GM19351 (cell line): ENCODE results near the gene SUN3.

Experiments
- ATAC-seq: cut with Tn5 transposase; IDR thresholded peaks from one replicate; pipeline ENCODE4 v1.9.1; 2021; ENCODE audit warnings: mild to moderate bottlenecking, moderate library complexity; ENCODE audit not compliant: unreplicated experiment

SUN3 gene

DNA sequence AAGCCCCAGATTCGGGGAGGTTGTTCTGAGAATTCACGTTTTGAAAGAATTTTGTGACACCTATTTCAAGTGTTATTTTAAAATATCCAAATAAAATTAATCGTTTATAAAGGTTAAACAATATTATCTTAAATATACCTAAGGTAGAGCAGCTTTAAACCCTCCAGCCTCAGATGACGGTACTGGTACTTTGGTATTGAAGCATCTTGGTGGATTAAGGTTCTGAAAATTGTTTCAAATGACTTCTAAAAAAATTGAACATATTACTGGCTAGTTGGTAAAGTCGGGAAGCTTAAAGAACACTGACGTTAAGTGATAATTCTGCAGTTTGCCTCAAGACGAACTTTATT lies 49.1 kb downstream of the SUN3 start:
- no peak for ATAC-seq

DNA sequence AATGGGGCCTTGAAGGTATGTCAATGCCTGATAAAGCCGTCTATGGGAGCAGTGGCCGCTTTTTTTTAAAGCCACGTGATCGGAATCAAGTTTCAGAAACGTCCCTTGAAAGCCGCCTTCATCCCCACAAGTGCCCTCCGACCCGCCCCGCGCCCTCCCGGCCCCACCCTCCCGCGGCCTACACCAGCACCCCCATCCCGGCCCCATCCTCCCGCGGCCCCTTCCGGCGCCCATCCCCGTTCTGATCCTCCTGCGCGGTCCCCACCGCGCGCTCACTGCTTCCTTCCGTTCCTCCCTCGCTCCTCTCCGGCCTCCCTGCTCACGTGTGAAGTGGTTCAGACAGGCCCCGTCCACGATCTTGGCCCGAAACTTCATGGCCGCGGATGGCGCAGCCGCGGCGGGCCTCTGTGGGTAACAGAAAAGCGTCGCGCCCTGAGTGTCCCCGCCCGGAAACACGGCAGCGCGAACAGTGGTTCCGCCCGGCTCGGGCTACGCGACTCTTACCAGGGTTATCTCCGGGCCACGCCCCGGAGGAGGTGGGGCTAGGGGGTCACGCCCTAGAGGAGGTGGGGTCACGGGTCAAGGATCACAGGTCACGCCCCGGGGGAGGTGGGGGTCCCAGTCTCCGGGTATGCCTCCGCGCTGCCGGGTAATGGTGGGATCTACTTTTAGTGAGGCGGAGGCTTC lies 49.6 kb downstream of the SUN3 start, which contains the start of gene HUS1:
Gene HUS1 (minus strand): TSS at position 471 of the 687 bp plus-strand sequence. CDS start 96 bp downstream, at position 375.
- ATAC-seq, result peak; percentile 98

DNA sequence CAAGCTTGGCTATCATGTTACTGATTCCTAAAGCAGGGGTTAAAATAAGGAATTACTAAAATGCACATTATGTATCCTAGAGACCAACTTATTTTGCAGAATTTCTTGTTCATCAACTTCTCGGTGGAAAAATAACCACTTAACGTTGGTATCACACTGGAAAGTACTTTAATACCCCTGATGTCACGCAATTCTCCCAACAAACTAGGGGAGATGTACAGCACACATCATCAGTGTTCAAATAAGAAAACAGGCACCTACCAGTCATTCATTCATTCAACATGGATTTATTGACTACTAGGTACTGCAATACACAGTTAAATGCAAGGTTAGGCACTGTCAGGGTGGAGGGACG lies 50.1 kb downstream of the SUN3 start:
- no peak for ATAC-seq

DNA sequence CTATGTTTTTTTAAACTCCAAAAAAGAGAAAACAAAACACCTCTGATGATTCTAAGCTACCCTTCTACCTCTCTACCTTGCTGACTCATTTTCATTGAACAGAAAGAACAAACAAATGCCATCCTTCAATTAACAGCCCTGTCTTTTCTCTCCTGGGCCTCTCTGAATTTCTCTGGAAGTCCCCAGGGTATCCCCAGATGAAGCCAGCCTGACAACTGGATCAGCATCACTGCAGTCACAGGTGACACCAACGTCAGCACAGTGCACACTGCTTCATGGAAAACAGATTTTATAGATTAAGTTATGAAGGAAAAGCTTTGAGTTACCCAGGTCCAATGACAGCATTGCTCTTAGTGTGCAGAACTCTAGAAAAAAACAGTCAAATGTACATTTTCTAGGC lies 55.2 kb downstream of the SUN3 start:
- ATAC-seq, result no peak

DNA sequence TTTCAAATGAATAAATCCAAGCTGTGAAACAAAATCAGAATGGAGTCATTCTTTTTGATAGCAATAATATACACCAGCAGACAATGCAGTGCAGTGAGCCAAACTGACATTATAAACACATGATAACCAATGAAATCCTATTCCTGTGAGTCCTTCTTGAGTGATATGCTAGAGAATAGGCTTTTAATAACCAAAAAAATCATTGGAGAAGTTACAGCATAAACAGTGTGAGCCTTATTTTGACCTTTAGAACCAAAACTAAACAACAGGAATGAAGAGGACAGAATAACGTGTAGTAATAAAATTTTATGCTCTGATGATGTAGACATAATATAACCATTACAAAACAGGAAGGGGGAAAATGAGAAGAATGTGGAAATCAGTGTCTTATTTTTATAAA lies 58.1 kb downstream of the SUN3 start:
- ATAC-seq, result no peak

DNA sequence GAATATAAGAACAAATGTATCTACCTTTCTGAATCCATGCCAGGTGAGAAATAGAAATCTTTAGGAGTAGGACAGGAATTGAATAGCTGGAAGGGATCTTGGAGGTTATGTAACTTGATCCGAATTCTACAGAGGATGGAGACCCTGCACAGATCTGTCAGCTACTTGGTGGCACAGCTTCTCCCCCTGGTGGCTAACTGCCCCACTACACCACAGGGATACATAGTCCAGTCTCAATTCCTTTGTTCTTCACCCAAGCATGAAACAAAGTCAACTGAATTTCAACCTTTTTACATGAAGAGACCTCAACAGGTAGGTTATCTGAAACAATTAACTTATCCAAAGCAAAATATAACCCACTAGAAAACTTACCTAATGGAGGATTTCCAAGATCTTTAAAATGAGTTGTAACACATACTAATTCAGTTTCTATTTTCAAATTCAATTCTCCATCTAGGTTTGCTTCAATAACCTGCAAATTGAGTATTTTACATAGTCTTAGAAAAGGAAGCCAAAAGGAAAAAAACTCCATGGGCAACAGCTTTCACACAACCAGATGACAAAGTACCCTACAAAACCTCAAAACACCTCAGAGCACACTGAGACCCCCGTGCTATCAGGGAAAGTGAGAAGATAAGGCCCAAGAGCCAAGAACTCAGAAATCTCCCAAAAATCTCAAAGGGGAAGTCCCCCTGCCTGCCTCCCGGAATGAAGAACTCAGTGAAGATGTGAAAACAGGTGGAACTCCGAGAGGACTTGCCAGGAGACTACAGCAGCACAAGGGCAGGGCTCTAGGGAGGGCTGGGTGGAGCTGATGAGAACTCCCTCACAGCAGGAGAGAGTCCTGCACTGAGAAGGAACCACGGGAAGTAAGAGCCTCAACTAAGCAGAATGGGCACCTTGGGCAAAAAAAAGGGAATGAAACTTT lies 59.8 kb downstream of the SUN3 start:
- ATAC-seq, result peak; percentile 95

DNA sequence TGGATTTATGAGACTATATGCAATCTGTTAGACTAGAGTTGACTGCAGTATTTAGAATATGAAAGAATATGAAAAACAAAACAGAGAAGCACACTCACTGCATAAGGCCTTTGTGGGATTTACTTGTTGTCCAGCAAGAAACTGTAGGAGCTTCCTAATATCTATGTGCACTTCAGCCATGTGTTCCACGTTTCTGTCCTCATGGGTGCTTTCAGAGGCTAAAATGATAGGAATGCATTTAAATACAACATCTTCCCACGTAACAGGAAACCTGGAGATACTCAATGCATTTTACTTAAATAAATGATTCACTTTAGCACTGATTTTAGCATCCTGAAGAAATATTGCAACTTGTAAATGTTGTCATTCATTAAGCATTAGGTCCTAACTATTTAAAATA lies 61.2 kb downstream of the SUN3 start:
- no peak for ATAC-seq

DNA sequence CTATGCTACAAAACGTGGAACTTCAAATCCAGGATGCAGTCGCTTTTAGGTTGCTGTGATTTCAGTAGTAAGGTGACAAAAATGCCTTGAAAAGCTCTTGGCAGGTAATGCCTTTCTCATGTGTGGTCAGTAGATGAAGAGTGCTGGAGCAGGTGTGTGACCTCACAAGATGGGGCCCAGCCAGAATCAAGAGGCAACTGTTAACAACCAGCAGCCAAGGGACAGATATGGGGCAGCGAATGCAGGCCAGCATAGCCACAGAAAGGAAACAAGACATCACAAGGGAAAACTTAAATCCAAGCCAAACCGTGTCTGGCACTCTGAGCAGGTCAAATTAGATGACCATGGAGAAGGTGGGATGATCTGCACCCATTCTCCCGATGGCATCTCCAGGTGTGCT lies 61.8 kb downstream of the SUN3 start:
- ATAC-seq, result no peak

DNA sequence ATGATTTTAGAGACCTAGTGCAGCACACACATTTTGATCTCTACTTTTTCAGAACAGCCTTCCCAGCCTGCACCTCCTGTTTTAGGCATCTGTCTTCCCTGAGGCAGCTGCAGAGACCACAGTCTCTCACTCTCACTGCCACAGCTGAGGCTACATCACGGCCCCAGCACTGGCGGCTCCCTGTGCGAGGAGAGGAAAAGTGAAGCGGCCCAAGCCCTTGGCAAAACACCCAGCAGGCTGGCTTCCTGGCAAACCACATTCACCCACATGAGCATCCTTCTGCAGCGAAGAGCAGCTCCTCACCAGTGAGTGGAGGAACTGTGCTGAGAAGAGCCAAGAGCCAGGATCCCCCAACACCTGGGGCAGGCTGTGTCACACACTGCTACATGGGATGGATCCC lies 63.5 kb downstream of the SUN3 start:
- ATAC-seq, result no peak

DNA sequence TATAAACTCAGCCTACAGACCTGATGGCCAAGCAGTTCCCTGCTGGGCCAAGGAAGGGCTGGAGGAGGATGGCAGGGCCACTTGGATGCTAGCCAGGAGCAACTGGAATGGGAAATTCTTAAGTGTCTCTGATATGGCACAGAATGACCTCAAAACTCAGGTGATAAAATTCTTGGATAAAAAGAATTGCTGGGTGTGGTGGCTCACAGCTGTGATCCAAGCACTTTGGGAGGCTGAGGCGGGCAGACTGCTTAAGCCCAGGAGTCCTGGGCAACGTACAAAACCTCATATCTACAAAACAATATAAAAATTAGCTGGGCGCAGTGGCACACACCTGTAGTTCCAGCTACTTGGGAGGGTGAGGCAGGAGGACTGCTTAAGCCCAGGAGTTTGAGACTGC lies 66.6 kb downstream of the SUN3 start:
- ATAC-seq, result no peak

DNA sequence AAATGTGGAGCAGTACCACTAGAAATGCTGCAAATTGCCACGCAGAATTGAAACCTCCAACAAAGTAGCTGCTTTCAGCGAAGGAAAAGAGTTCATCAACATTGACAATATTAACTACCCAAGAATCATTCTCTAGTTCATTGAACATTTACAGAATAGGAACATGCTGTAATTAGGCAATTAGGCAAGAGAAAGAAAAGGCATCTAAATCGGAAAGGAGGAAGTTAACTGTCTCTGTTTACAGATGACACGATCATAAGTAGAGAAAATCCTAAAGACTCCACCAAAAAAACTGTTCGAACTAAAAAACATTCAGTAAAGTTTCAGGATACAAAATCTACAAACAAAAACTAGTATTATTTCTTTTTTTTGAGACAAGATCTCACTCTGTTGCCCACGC lies 71.8 kb downstream of the SUN3 start:
- no peak for ATAC-seq

DNA sequence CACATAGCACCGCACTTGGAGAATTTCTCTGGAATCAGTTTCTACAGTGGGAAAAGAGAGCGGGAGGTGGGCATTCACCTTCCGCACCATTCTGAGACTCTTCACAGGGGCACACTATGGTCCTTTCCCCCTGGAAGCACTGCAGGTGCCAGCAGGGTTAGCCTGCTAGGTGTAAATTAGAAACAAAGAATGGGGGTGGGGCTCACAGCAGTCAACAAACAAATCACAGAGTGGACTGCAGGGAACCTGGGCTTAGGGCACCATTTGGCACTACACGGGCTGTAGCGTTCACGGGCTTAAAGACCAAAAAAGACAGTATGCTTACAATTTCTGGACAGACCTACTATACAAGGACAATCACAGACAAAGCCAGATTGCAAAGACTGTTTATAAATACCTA lies 72.7 kb downstream of the SUN3 start:
- ATAC-seq, result no peak

DNA sequence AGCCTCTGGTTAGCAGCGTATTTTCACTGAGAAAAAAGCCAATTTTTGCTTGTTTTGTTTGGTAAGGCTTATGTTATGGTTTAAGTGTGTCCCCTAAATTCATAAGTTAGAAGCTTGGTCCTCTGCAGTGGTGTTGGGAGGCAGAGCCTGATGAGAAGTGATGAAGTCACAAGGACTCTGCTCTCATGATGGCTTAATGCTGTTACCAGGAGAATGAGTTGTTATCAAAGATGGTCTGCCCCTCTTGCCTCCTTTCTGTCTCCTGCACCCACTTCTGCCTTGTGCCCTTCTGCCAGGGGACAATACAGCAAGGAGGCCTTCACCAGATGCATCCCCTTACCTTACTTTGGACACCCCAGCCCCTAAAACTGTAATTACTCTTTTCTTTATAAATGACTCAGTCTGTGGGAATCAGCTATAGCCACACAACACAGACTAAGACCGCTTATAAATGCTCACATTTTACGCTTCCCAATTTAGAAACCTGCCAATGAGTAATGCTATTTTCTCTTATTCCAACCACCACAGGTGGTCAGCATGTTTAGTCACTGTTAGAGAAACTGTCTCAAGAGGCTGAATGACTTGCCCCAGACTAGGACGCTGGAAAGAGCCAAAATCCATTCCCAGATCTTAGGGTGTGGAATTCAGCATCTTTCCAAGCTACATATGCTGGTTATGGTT lies 74.5 kb downstream of the SUN3 start:
- ATAC-seq, result peak; percentile 53

DNA sequence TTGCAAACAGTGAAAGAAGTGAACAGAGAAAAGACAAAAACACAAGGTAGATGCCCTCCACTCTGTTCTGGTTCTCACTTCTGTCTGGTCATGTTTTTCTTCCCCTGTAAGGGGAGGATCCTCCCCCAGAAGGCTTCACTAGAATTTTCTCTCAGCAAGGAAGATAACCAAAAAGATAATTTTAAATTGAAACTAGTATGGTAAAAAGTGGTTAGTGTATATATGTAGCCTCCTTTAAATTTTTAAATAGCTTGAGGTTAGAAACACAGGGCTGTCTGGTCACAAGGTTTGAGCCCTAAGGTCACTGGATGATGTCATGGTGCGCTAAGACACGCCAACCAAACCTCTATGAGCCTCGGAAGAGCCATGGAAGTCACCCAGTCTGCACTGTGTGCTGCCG lies 75.1 kb downstream of the SUN3 start:
- ATAC-seq, result peak; percentile 83

DNA sequence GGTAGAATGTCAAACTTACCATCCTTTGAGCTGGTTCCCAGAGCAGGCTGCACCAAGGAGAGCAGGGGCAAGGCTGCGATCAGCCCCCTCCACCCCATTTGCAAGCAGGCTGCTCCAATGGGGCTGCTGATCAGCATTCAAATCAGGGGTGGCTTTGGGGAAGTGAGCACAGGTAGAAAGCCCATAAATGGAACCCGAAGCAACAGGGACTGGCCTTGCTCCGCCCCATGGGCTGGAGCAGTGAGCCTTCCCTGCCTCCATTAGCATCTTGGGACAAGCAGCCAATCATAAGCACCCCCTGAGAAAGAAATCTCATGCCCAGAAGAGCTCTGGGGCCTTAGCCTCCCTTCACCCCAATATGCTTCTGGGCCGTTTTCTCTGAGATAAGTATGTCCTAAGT lies 76.7 kb downstream of the SUN3 start:
- ATAC-seq, result no peak

DNA sequence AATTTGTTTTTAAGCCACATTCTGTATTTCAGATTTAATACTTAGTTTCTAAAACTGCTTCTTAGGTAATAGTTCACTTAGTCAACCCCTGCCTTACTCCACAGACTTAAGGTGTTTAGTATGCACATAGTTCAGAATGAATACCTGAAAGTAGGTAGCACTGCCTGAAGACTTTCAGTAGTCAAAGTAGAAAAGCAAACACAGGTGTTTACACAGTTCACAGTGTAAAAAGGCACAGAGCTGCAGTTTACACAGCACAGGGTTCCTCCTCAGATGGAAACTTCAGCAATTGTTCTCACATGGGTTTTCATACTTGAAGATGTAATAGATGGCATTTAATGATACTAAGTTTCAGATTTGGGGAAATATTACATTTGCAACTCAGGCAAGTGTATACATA lies 77.5 kb downstream of the SUN3 start:
- no peak for ATAC-seq

DNA sequence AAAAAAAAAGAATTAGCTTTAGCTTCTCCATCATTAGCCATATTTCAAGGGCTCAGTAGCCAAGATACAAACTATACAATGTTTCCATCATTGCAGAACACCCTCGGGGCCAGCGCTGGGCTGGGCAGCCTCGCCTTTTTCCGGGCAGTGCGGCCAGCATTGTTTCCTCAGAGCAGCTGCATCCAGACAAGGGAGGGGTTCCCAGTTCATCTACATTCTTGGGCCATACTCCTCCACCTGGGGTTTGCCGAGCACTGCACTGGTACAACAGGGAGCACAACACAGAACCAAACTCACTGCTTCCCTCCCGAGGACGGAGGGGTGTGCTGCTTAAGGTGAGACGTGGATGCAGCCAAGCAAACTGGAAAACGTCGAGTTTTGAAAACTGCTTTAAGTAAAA lies 78.2 kb downstream of the SUN3 start:
- no peak for ATAC-seq

DNA sequence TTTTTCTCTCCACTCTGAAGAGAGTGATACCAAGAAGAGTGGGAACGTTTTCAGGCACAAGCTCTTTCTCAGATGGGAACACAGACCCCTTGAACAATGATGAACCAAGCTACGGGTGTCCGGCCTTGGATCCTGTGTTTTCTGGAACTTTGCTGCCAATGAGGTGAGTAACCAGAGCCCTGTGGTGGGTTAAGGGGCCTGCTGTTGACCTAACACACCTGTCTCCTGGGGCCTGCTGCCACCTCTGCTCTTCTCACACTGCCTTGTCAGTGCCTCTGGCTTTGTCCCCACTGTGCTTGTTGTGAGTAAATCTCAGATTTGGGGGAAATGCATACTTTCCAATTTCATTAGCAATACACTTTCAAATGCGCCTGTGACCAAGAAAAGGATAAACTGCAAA lies 79.2 kb downstream of the SUN3 start:
- no peak for ATAC-seq

DNA sequence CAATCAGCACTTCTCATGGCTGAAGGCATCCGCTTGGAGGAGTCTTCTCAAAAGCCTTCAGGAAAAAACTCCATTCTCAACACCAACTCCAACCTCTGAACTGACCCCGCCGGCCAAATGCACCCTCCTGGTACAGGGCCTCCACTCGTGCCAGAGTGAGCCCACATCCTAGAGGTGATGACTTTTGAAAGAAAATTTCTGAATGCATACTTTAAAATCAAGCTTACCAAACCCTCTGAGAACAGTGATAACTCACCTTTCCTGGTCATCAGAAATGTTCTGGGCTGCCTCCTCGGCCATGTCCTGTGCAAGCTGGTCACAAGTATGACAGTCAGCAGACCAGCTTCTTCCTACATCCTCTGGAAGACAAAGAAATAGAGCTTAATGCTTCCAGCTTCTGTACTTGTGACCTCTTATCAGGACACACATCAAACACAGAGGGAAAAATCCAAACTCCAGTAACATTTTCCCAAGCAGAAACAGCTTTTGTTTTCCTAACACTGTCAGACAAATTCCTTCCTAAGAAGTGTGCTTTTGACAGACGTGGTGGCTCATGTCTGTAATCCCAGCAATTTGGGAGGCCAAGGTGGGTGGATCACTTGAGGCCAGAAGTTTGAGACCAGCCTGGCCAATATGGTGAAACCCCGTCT lies 80.6 kb downstream of the SUN3 start, which contains the start of gene PKD1L1:
Gene PKD1L1 (minus strand): TSS at position 326 of the 650 bp plus-strand sequence. CDS start 26 bp downstream, at position 300.
- ATAC-seq, result no peak

DNA sequence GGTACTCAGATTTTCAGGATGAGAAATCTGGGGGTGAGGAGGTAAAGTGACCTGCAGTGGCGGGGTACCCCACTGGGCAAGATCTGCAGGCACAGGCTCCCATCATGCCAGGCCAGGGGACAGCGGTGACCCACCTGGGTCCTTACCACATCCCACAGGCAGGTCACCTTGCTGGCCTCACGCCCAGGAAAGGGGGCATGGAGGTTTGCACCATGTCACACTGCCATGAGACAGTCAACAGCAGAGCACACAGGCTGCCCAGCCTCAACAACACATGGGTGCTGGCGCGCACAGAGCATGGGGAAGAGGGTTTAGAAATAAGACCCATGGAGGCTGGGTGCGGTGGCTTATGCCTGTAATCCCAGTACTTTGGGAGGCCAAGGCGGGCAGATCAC lies 81.6 kb downstream of the SUN3 start:
- no peak for ATAC-seq
